Osteocyte (in vitro differentiated cells): ENCODE data around the gene WNT7B. TPM values are rescaled to one million over a fixed set of nuclear protein-coding genes. Genes with fewer than 3 reads are reported as not detected.

Source experiments
- DNase-seq: peaks from one replicate; pipeline ENCODE4 v3.0.0; 2021; ENCODE audit warnings: mixed read lengths; ENCODE audit not compliant: unreplicated experiment; ENCODE audit errors: extremely low spot score
- H3K27ac Mint-ChIP-seq: one replicate; pipeline ENCODE4 v1.8.0; 2021; ENCODE audit warnings: mild to moderate bottlenecking, mixed read lengths; ENCODE audit not compliant: unreplicated experiment
- H3K27me3 Mint-ChIP-seq: one replicate; pipeline ENCODE4 v1.8.0; 2021; ENCODE audit warnings: mixed read lengths; ENCODE audit not compliant: unreplicated experiment
- H3K36me3 Mint-ChIP-seq: one replicate; pipeline ENCODE4 v1.8.0; 2021; ENCODE audit warnings: mixed read lengths; ENCODE audit not compliant: unreplicated experiment
- H3K4me1 Mint-ChIP-seq: one replicate; pipeline ENCODE4 v1.8.0; 2021; ENCODE audit warnings: mixed read lengths; ENCODE audit not compliant: unreplicated experiment
- H3K4me3 Mint-ChIP-seq: one replicate; pipeline ENCODE4 v1.8.0; 2021; ENCODE audit warnings: mild to moderate bottlenecking, moderate library complexity, mixed read lengths; ENCODE audit not compliant: unreplicated experiment
- H3K9me3 Mint-ChIP-seq: one replicate; pipeline ENCODE4 v1.8.0; 2021; ENCODE audit warnings: mixed read lengths; ENCODE audit not compliant: unreplicated experiment
- total RNA-seq: library from RNA; stranded (reverse); gene quantifications from 2 replicates; pipeline ENCODE4 v1.2.1, GENCODE V29; 2021
- TF ChIP-seq, protein P1 (sequence below): fragments of 200-600 bp; sonication (generic); IDR thresholded peaks from 2 replicates; pipeline ENCODE4 v1.5.0; 2021; ENCODE audit warnings: antibody characterized with exemption, mild to moderate bottlenecking, moderate library complexity

The WNT7B gene
- total RNA-seq, 1 donor from 2014 or later = 2.3 TPM

GRCh38 chr22:45968751-45969413 lies 8.1 kb downstream of the WNT7B start:
- H3K4me3 Mint-ChIP-seq = no peak overlapping the region
- no peaks in the 10 kb centered on the region for H3K9me3 Mint-ChIP-seq
- H3K36me3 Mint-ChIP-seq = peaks cover 2% of the 10 kb centered on the region
- TF ChIP-seq, protein P1, sequence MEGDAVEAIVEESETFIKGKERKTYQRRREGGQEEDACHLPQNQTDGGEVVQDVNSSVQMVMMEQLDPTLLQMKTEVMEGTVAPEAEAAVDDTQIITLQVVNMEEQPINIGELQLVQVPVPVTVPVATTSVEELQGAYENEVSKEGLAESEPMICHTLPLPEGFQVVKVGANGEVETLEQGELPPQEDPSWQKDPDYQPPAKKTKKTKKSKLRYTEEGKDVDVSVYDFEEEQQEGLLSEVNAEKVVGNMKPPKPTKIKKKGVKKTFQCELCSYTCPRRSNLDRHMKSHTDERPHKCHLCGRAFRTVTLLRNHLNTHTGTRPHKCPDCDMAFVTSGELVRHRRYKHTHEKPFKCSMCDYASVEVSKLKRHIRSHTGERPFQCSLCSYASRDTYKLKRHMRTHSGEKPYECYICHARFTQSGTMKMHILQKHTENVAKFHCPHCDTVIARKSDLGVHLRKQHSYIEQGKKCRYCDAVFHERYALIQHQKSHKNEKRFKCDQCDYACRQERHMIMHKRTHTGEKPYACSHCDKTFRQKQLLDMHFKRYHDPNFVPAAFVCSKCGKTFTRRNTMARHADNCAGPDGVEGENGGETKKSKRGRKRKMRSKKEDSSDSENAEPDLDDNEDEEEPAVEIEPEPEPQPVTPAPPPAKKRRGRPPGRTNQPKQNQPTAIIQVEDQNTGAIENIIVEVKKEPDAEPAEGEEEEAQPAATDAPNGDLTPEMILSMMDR = no peak
- no peak overlapping the region for H3K27ac Mint-ChIP-seq
- no peak for DNase-seq
- H3K4me1 Mint-ChIP-seq = peaks cover 8% of the 10 kb centered on the region
- peaks cover 13% of the 10 kb centered on the region for H3K27me3 Mint-ChIP-seq

DNA sequence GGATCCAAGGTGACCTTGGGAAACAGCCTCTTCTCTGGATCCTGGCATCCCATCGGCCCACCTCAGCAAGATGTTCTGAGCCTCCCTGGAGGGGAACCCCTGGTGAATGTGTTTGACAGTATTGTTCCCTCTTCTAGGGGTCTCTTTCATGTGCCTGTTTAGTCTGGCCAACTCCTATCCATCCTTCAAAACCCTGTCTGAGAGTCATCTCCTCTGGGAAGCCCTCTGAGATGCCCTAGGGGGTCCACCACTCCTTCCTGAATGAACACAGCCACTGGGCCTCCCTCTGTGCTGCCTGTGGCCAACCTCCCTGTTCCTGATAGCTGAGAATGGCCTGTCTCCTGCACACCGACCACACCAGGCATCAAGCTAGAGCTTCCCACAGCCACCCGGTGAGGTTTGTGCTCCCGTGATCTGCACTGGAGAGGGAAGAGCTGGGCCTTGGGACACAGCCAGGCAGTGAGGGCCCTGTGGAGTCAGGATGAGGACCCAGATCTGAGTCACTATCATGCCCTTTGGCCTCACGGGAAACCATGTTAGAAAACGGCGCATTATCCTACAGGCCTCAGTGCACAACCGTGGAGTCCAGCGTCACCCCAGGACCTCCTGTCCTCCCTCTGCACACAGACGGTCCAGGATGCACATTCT lies 8.8 kb downstream of the WNT7B start:
- no peak overlapping the region for H3K27ac Mint-ChIP-seq
- no peak for DNase-seq
- H3K9me3 Mint-ChIP-seq = no peaks in the 10 kb centered on the region
- TF ChIP-seq, protein P1 = no peak
- no peak overlapping the region for H3K4me3 Mint-ChIP-seq
- peaks cover 2% of the 10 kb centered on the region for H3K36me3 Mint-ChIP-seq
- peaks cover 9% of the 10 kb centered on the region for H3K4me1 Mint-ChIP-seq
- H3K27me3 Mint-ChIP-seq = peaks cover 7% of the 10 kb centered on the region

- Mint-ChIP-seq H3K4me1 (peaks cover 15% of the 10 kb centered on the region), H3K27ac (no peak overlapping the region), H3K36me3 (peaks cover 2% of the 10 kb centered on the region), H3K27me3 (peaks cover 2% of the 10 kb centered on the region), H3K9me3 (no peaks in the 10 kb centered on the region), H3K4me3 (no peak overlapping the region)
- no peak for DNase-seq
- TF ChIP-seq, protein P1 = no peak
These were observed 10.0 kb downstream of the WNT7B start for GRCh38 chr22:45966895-45967365.

DNA sequence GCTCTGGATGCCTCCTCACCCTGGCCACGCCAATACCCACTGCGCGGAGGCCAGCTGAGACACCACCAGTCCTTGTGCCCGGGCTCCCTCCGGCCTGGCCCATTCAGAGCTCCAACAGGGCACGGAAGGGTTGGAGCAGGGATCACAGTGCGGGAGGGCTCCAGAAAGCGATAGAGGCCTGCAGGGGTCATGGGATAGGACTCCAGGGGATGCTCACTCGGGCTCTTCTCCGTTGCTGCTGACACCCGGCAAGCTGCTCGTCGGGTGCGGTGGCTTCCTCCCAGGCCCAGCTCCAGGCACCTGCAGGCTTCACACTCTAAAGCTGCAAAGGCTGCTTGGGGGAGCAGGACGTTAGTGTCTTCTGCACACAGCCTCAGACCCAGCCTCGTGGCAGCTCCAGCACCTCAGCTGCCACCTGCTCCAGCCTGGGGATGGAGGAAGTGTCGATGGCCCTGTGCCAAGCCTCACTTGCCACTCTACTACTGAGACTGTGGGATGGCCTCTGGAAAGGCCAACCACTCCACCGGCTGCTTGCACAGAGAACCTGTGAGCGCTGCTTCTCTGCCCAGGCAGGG lies 10.6 kb downstream of the WNT7B start:
- no peak overlapping the region for H3K4me3 Mint-ChIP-seq
- peaks cover 2% of the 10 kb centered on the region for H3K36me3 Mint-ChIP-seq
- TF ChIP-seq, protein P1 = no peak
- no peak for DNase-seq
- H3K27ac Mint-ChIP-seq = no peak overlapping the region
- peaks cover 2% of the 10 kb centered on the region for H3K27me3 Mint-ChIP-seq
- H3K9me3 Mint-ChIP-seq = no peaks in the 10 kb centered on the region
- H3K4me1 Mint-ChIP-seq = peaks cover 15% of the 10 kb centered on the region

GRCh38 chr22:45965563-45965962 lies 11.4 kb downstream of the WNT7B start:
- Mint-ChIP-seq H3K27me3 (no peaks in the 10 kb centered on the region), H3K27ac (no peak overlapping the region), H3K36me3 (peaks cover 2% of the 10 kb centered on the region), H3K9me3 (no peaks in the 10 kb centered on the region), H3K4me3 (no peak overlapping the region), H3K4me1 (peaks cover 12% of the 10 kb centered on the region)
- TF ChIP-seq, protein P1 = no peak
- DNase-seq = no peak
